Lung (tissue), 14 donors: ENCODE results near the gene NPIPA1. TPM values are rescaled to one million over a fixed set of nuclear protein-coding genes. Genes with fewer than 3 reads are reported as not detected.
"Not testable (repeated sequence)": the region's sequence is repeated elsewhere in the genome, so short reads cannot be mapped to it uniquely, and the experiment has no call there.

Source experiments
- ATAC-seq: fragments of 200-7000 bp; cut with Tn5 transposase; one replicate; pipeline ENCODE4 v1.9.1; 2020; ENCODE audit warnings: moderate number of reproducible peaks; ENCODE audit not compliant: insufficient read depth, low FRiP score
- DNase-seq, 3 donors: peaks; one replicate each; pipeline ENCODE4 v3.0.0-alpha.2; 2013 to 2017
- H3K27ac ChIP-seq, 2 donors: one replicate each; pipeline ENCODE4 v1.5.1; 2013; ENCODE audit warnings: mild to moderate bottlenecking in 2 of 2, moderate library complexity in 2 of 2, control low read depth in 1 of 2, inconsistent platforms in 1 of 2, low read depth in 1 of 2, low read length in 1 of 2
- H3K27me3 ChIP-seq, 3 donors: one replicate each; pipeline ENCODE4 v1.5.1; 2013; ENCODE audit warnings: low read length in 2 of 3; ENCODE audit not compliant: control insufficient read depth in 3 of 3, insufficient read depth in 3 of 3
- H3K36me3 ChIP-seq, 4 donors: one replicate each; pipeline ENCODE4 v1.5.1; 2013; ENCODE audit warnings: low read length in 4 of 4, mild to moderate bottlenecking in 1 of 4, moderate library complexity in 1 of 4; ENCODE audit not compliant: control insufficient read depth in 4 of 4, insufficient read depth in 4 of 4
- H3K4me1 ChIP-seq, 5 donors: one replicate each; pipeline ENCODE4 v1.5.1; 2013; ENCODE audit warnings: low read length in 5 of 5, mild to moderate bottlenecking in 2 of 5, moderate library complexity in 1 of 5; ENCODE audit not compliant: control insufficient read depth in 5 of 5, insufficient read depth in 5 of 5
- H3K4me3 ChIP-seq: one replicate; pipeline ENCODE4 v1.5.1; 2013; ENCODE audit warnings: mild to moderate bottlenecking, control low read depth, moderate library complexity
- H3K9ac ChIP-seq, 2 donors: one replicate each; pipeline ENCODE4 v1.5.1; 2013; ENCODE audit warnings: low read length in 2 of 2, control low read depth in 1 of 2; ENCODE audit not compliant: insufficient read depth in 1 of 2
- H3K9me3 ChIP-seq, 4 donors: one replicate each; pipeline ENCODE4 v1.5.1; 2013; ENCODE audit warnings: low read length in 3 of 4, mild to moderate bottlenecking in 1 of 4, moderate library complexity in 1 of 4; ENCODE audit not compliant: control insufficient read depth in 4 of 4, insufficient read depth in 3 of 4
- WGBS, 2 donors: extraction: QIAGEN DNeasy Blood & Tissue Kit; methylation state at CpG; one replicate each; pipeline ENCODE4 v1.1.7; 2013; 5-methylcytosine and 5-hydroxymethylcytosine counted together
- long read RNA-seq, 5 donors: transcript quantifications; one replicate each; lab custom pipeline, GENCODE V29; 2026
- polyA plus RNA-seq, 2 donors: library from polyadenylated mRNA; stranded (reverse); fragments of 200-250 nt; gene quantifications; one replicate each; pipeline ENCODE4 v1.2.1, GENCODE V29; 2013
- total RNA-seq, 2 donors: library from RNA; depleted of rRNA in 1 of 2; stranded (reverse); fragments of >200 nt in 1 of 2; gene quantifications; one replicate each; pipeline ENCODE4 v1.2.1, GENCODE V29; 2014 to 2021
- donor health status: Bipolar disorder and iron deficiency.
- donor health status: healthy.
- donor health status: DM: yes; HTN: yes; CAD: no.

NPIPA1 gene
- total RNA-seq (10 to 100 TPM; 75.8 to 90.0 TPM), polyA plus RNA-seq (10 to 100 TPM; 49.7 to 74.8 TPM)
- long read RNA-seq, donor 1, partial matches to known transcripts = 0 of 1 reads
- long read RNA-seq, donor 1, other reads (novel, unspliced or antisense) = 0 of 1 reads
- long read RNA-seq, donor 2 = 0 reads
- long read RNA-seq, donor 3 = 0 reads
- long read RNA-seq, donor 4 = 0 reads
- long read RNA-seq, donor 5, partial matches to known transcripts = 0 of 1 reads
- long read RNA-seq, donor 5, other reads (novel, unspliced or antisense) = 0 of 1 reads

GRCh38 chr16:14937143-14937542 lies at the start of gene NPIPA1:
TSS of gene NPIPA1 (plus strand) at chr16:14937443. CDS start at chr16:14937443, 0 bp downstream.
- H3K9ac ChIP-seq, H3K27me3 ChIP-seq, ATAC-seq, H3K4me1 ChIP-seq, H3K4me3 ChIP-seq, H3K9me3 ChIP-seq, H3K27ac ChIP-seq, DNase-seq, H3K36me3 ChIP-seq: not testable (repeated sequence)
- WGBS, 2 donors = no CpG with 5 or more reads among the region's 4 CpGs

- not testable (repeated sequence) for H3K27ac ChIP-seq, DNase-seq, H3K27me3 ChIP-seq, H3K36me3 ChIP-seq, H3K9ac ChIP-seq, H3K4me1 ChIP-seq, H3K4me3 ChIP-seq, ATAC-seq, H3K9me3 ChIP-seq
- WGBS, 2 donors = 82% methylated on average over 2 to 4 of the region's 6 CpGs
Observed at GRCh38 chr16:14892111-14892510, 45.1 kb upstream of the NPIPA1 start.

GRCh38 chr16:14895382-14895781 lies 41.9 kb upstream of the NPIPA1 start:
- DNase-seq = not testable (repeated sequence)

GRCh38 chr16:14896023-14896422 lies 41.2 kb upstream of the NPIPA1 start:
- not testable (repeated sequence) for H3K27me3 ChIP-seq, H3K4me3 ChIP-seq, H3K27ac ChIP-seq, H3K36me3 ChIP-seq, DNase-seq, H3K9me3 ChIP-seq, ATAC-seq, H3K9ac ChIP-seq, H3K4me1 ChIP-seq
- 87 to 89% methylated on average over 7 to 8 of the region's 9 CpGs for WGBS, 2 donors

More at GRCh38 chr16:14895382-14895781, 41.9 kb upstream of the NPIPA1 start:
- H3K36me3 ChIP-seq, H3K9ac ChIP-seq, H3K27me3 ChIP-seq, H3K27ac ChIP-seq, H3K9me3 ChIP-seq, ATAC-seq, H3K4me3 ChIP-seq, H3K4me1 ChIP-seq: not testable (repeated sequence)
- 87 to 96% methylated on average over 10 of the region's 14 CpGs for WGBS, 2 donors

GRCh38 chr16:14897006-14897664 lies 40.1 kb upstream of the NPIPA1 start:
- not testable (repeated sequence) for DNase-seq, H3K4me1 ChIP-seq, H3K4me3 ChIP-seq, H3K27me3 ChIP-seq, H3K27ac ChIP-seq, H3K9ac ChIP-seq, H3K36me3 ChIP-seq, H3K9me3 ChIP-seq
- 94 to 97% methylated on average over 2 of the region's 12 CpGs for WGBS, 2 donors
- ATAC-seq = peak; percentile 74

GRCh38 chr16:14898162-14898561 lies 39.1 kb upstream of the NPIPA1 start:
- ATAC-seq, H3K9me3 ChIP-seq: not testable (repeated sequence)
- 96% methylated on average over 4 of the region's 4 CpGs for WGBS, 2 donors

GRCh38 chr16:14903191-14903957 lies 33.9 kb upstream of the NPIPA1 start:
- not testable (repeated sequence) for H3K9ac ChIP-seq, H3K4me3 ChIP-seq, H3K9me3 ChIP-seq, H3K36me3 ChIP-seq, H3K27me3 ChIP-seq, DNase-seq, H3K27ac ChIP-seq, H3K4me1 ChIP-seq, ATAC-seq
- 61 to 78% methylated on average over 4 to 6 of the region's 8 CpGs for WGBS, 2 donors

More at GRCh38 chr16:14898162-14898561, 39.1 kb upstream of the NPIPA1 start:
- H3K9ac ChIP-seq, H3K27ac ChIP-seq, H3K36me3 ChIP-seq, H3K27me3 ChIP-seq, DNase-seq, H3K4me1 ChIP-seq, H3K4me3 ChIP-seq: not testable (repeated sequence)

GRCh38 chr16:14909744-14910143 lies 27.5 kb upstream of the NPIPA1 start:
- H3K4me1 ChIP-seq, H3K9ac ChIP-seq, H3K36me3 ChIP-seq, DNase-seq, H3K27ac ChIP-seq, H3K4me3 ChIP-seq, H3K27me3 ChIP-seq, ATAC-seq, H3K9me3 ChIP-seq: not testable (repeated sequence)
- no CpG with 5 or more reads among the region's 4 CpGs for WGBS, 2 donors
